ENCODE results near the gene SLC16A4.

SLC16A4 gene

DNA sequence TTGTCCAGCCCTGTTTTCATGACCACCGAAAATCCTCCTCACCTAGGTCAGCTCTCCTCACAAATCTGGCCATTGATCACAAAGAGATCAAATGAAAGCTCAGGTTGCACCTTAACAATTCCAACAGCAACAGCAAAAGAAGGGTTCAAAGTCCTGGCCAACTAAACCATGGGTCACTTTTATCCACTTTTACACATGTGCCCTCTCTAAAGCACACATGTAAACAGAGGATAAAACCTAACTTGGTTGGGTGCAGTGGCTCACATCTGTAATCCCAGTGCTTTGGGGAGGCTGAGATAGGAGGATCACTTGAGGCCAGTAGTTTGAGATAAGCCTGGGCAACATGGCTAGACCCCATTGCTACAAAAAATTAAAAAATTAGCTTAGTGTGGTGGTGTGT lies 55.6 kb downstream of the SLC16A4 start:
- peaks cover 15% of the 10 kb centered on the region for H3K4me1 ChIP-seq (ENCODE audit: low read depth, poor library complexity, severe bottlenecking)
- H3K36me3 ChIP-seq (ENCODE audit: insufficient read depth): no peaks in the 10 kb centered on the region
- no peak overlapping the region for H2AFZ ChIP-seq (ENCODE audit: low read depth)
- no peak overlapping the region for H3K27ac ChIP-seq
- no peak overlapping the region for H3K4me3 ChIP-seq (IDR thresholded peaks at IDR 0.05; ENCODE audit: insufficient read depth, low read depth, low read length)
- peaks cover 9% of the 10 kb centered on the region for H3K79me2 ChIP-seq (ENCODE audit: insufficient read depth, low read depth)
- H4K20me1 ChIP-seq (ENCODE audit: insufficient read depth): no peaks in the 10 kb centered on the region
- no peak overlapping the region for H3K4me2 ChIP-seq
- H3K27me3 ChIP-seq (ENCODE audit: insufficient read depth, low read depth): no peaks in the 10 kb centered on the region
- H3K9ac ChIP-seq: no peak overlapping the region
- no peak for TF ChIP-seq CTCF (conservative IDR thresholded peaks at IDR 0.05; ENCODE audit: low read depth, low read length)

DNA sequence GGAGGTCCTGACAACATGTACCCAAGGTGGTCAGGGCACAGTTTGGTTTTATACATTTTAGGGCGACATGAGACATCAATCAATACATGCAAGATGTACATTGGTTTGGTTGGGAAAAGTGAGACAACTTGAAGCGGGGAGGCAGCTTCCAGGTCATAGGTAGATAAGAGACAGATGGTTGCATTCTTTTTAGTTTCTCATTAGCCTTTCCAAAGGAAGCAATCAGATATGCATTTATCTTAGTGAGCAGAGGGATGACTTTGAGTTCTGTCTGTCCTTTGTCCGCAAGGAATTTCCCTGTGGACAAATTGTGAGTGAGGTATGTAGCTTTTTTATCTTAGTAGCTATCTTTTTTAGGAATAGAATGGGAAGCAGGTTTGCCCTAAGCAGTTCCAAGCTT lies 62.1 kb downstream of the SLC16A4 start:
- TF ChIP-seq CTCF (conservative IDR thresholded peaks at IDR 0.05; ENCODE audit: low read depth, low read length): no peak
- Histone ChIP-seq H3K27me3 (ENCODE audit: insufficient read depth, low read depth) (no peaks in the 10 kb centered on the region), H3K36me3 (ENCODE audit: insufficient read depth) (no peaks in the 10 kb centered on the region), H3K79me2 (ENCODE audit: insufficient read depth, low read depth) (no peaks in the 10 kb centered on the region), H3K4me1 (ENCODE audit: low read depth, poor library complexity, severe bottlenecking) (no peaks in the 10 kb centered on the region), H3K4me3 (IDR thresholded peaks at IDR 0.05; ENCODE audit: insufficient read depth, low read depth, low read length) (no peak overlapping the region), H4K20me1 (ENCODE audit: insufficient read depth) (no peaks in the 10 kb centered on the region), H2AFZ (ENCODE audit: low read depth) (no peak overlapping the region), H3K9ac (no peak overlapping the region), H3K27ac (no peak overlapping the region), H3K4me2 (no peak overlapping the region)

DNA sequence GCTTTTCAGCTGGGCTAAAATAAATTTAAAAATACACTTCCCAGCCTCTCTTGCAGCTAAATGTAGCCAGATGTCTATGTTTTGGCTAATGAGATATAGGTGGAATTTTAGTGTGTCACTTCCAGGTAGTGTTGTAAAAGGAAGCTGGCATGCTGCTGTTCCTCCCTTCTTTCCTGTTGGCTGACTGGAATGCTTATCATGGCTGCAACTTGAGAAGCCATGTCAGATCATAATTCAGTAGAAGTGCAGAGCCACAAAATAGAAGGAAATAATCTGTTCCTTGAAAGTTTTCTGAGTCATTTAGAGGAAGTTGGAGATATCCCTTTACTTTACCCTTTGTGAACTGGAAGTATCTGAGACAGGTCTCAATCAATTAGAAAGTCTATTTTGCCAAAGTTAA lies 62.6 kb downstream of the SLC16A4 start:
- no peak overlapping the region for H3K9ac ChIP-seq
- no peaks in the 10 kb centered on the region for H3K79me2 ChIP-seq (ENCODE audit: insufficient read depth, low read depth)
- TF ChIP-seq CTCF (conservative IDR thresholded peaks at IDR 0.05; ENCODE audit: low read depth, low read length): no peak
- no peak overlapping the region for H3K4me2 ChIP-seq
- no peaks in the 10 kb centered on the region for H4K20me1 ChIP-seq (ENCODE audit: insufficient read depth)
- H3K27me3 ChIP-seq (ENCODE audit: insufficient read depth, low read depth): no peaks in the 10 kb centered on the region
- H2AFZ ChIP-seq (ENCODE audit: low read depth): no peak overlapping the region
- H3K4me3 ChIP-seq (IDR thresholded peaks at IDR 0.05; ENCODE audit: insufficient read depth, low read depth, low read length): no peak overlapping the region
- H3K36me3 ChIP-seq (ENCODE audit: insufficient read depth): no peaks in the 10 kb centered on the region
- H3K4me1 ChIP-seq (ENCODE audit: low read depth, poor library complexity, severe bottlenecking): no peaks in the 10 kb centered on the region
- no peak overlapping the region for H3K27ac ChIP-seq

DNA sequence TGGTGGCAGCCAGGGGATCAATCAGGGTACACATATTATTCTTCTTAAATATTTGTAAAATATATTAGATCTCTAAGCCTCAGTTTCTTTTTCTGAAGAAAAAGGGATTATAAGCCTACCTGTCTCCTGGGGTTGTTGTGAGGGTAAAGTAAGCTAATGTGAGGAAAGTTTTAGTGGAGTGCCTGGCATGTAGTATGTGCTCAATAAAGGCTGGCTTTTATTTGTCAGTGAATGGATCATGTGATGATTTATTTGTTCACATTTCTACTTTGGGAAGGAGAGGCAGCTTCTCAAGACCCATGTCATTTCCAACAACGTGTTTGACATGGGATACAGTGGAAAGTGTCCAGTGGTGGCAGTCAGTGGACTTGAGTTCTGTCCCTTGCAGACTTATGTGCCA lies 64.0 kb downstream of the SLC16A4 start:
- Histone ChIP-seq H3K4me2 (no peak overlapping the region), H3K79me2 (ENCODE audit: insufficient read depth, low read depth) (no peaks in the 10 kb centered on the region), H3K27me3 (ENCODE audit: insufficient read depth, low read depth) (no peaks in the 10 kb centered on the region), H4K20me1 (ENCODE audit: insufficient read depth) (no peaks in the 10 kb centered on the region), H3K27ac (no peak overlapping the region), H3K4me1 (ENCODE audit: low read depth, poor library complexity, severe bottlenecking) (no peaks in the 10 kb centered on the region), H3K9ac (no peak overlapping the region), H3K36me3 (ENCODE audit: insufficient read depth) (no peaks in the 10 kb centered on the region), H2AFZ (ENCODE audit: low read depth) (no peak overlapping the region), H3K4me3 (IDR thresholded peaks at IDR 0.05; ENCODE audit: insufficient read depth, low read depth, low read length) (no peak overlapping the region)
- TF ChIP-seq CTCF (conservative IDR thresholded peaks at IDR 0.05; ENCODE audit: low read depth, low read length): no peak

- Histone ChIP-seq H3K79me2 (ENCODE audit: insufficient read depth, low read depth) (no peaks in the 10 kb centered on the region), H3K9ac (no peak overlapping the region), H3K27ac (no peak overlapping the region)
These were observed 66.2 kb downstream of the SLC16A4 start for GRCh38 chr1:110324667-110325066.

More at GRCh38 chr1:110324667-110325066, 66.2 kb downstream of the SLC16A4 start:
- H3K4me3 ChIP-seq (IDR thresholded peaks at IDR 0.05; ENCODE audit: insufficient read depth, low read depth, low read length): no peak overlapping the region
- no peak for TF ChIP-seq CTCF (conservative IDR thresholded peaks at IDR 0.05; ENCODE audit: low read depth, low read length)
- no peaks in the 10 kb centered on the region for H3K36me3 ChIP-seq (ENCODE audit: insufficient read depth)
- no peaks in the 10 kb centered on the region for H3K27me3 ChIP-seq (ENCODE audit: insufficient read depth, low read depth)
- no peaks in the 10 kb centered on the region for H3K4me1 ChIP-seq (ENCODE audit: low read depth, poor library complexity, severe bottlenecking)
- H4K20me1 ChIP-seq (ENCODE audit: insufficient read depth): no peaks in the 10 kb centered on the region
- H3K4me2 ChIP-seq: no peak overlapping the region
- H2AFZ ChIP-seq (ENCODE audit: low read depth): no peak overlapping the region
